Upper lobe of left lung (tissue), 6 donors: ENCODE data around the gene HEXB. TPM values are rescaled to one million over a fixed set of nuclear protein-coding genes. Genes with fewer than 3 reads are reported as not detected.

Experiments
- ATAC-seq, 2 donors: fragments of 200-7000 bp; cut with Tn5 transposase; one replicate each; pipeline ENCODE4 v1.9.1; 2022; ENCODE audit warnings: mild to moderate bottlenecking in 2 of 2, moderate library complexity in 2 of 2; ENCODE audit not compliant: low FRiP score in 2 of 2
- DNase-seq, 2 donors: peaks; one replicate each; pipeline ENCODE4 v3.0.0-alpha.2; 2019 to 2020
- H3K27ac ChIP-seq, 4 donors: fragments of 200-600 bp; sonication (generic); one replicate each; pipeline ENCODE4 v1.5.1; 2016 to 2019
- H3K27me3 ChIP-seq, 4 donors: fragments of 200-600 bp; sonication (generic); one replicate each; pipeline ENCODE4 v1.5.1; 2017 to 2019
- H3K36me3 ChIP-seq, 4 donors: fragments of 200-600 bp; sonication (generic); one replicate each; pipeline ENCODE4 v1.5.1; 2016 to 2019
- H3K4me1 ChIP-seq, 4 donors: fragments of 200-600 bp; sonication (generic); one replicate each; pipeline ENCODE4 v1.5.1; 2018 to 2019
- H3K4me3 ChIP-seq, 4 donors: fragments of 200-600 bp; sonication (generic); one replicate each; pipeline ENCODE4 v1.5.1; 2017 to 2019; ENCODE audit warnings: mild to moderate bottlenecking in 2 of 4, moderate library complexity in 1 of 4
- H3K9me3 ChIP-seq, 4 donors: fragments of 200-600 bp; sonication (generic); one replicate each; pipeline ENCODE4 v1.5.1; 2018 to 2019
- CTCF ChIP-seq, 6 experiments: fragments of 450-650 bp in 4 of 6; fragments of 200-600 bp in 2 of 6; sonication (generic) in 2 of 6; IDR thresholded peaks; one replicate each; pipeline ENCODE4 v1.5.1; 2016 to 2019; ENCODE audit warnings: antibody characterized with exemption in 6 of 6
- EP300 ChIP-seq, 4 donors: sonication (generic); formaldehyde crosslinking; IDR thresholded peaks; one replicate each; pipeline ENCODE4 v1.5.1; 2017; ENCODE audit warnings: antibody characterized with exemption in 4 of 4, control low read depth in 2 of 4
- POLR2A ChIP-seq, 4 donors: fragments of 450-650 bp; IDR thresholded peaks; one replicate each; pipeline ENCODE4 v1.5.1; 2016 to 2017; ENCODE audit warnings: antibody characterized with exemption in 4 of 4, mild to moderate bottlenecking in 2 of 4
- POLR2AphosphoS5 ChIP-seq, 2 donors: sonication (generic); formaldehyde crosslinking; IDR thresholded peaks; one replicate each; pipeline ENCODE4 v1.5.1; 2017; ENCODE audit warnings: antibody characterized with exemption in 2 of 2
- WGBS, 2 donors: methylation state at CpG; one replicate each; pipeline ENCODE4 v1.1.5; 2017 to 2018; 5-methylcytosine and 5-hydroxymethylcytosine counted together
- total RNA-seq, 6 donors: library from RNA; depleted of rRNA in 4 of 6; stranded (reverse); fragments of >200 nt in 4 of 6; gene quantifications; one replicate each; pipeline versions ENCODE4 v1.1.0 to v1.2.1, GENCODE V29; 2016 to 2021
- donor health status: DM: no; HTN: no; CAD: no; lungs with moderate emphysema.
- donor health status: DM: no; HTN: yes; CAD: no; lungs with severe emphysema.

Gene HEXB
- total RNA-seq, 6 donors from 2014 or later = 128 to 293 (median 184) TPM

GRCh38 chr5:74761241-74761640 lies 76.2 kb downstream of the HEXB start:
- Histone ChIP-seq H3K9me3 (no peaks in the 10 kb centered on the region), H3K27ac (no peak overlapping the region), H3K36me3 (peaks cover 5 to 54% (median 21%) of the 10 kb centered on the region in 4 donors), H3K4me1 (peaks cover 14 to 17% (median 15%) of the 10 kb centered on the region in 4 donors), H3K4me3 (no peak overlapping the region), H3K27me3 (no peaks in the 10 kb centered on the region)
- ATAC-seq = no peak
- TF ChIP-seq CTCF (IDR thresholded peaks at IDR 0.05) (no peak), POLR2A (IDR thresholded peaks at IDR 0.05) (no peak), EP300 (IDR thresholded peaks at IDR 0.05) (no peak)
- 83 to 89% methylated on average over 1 of the region's 1 CpG for WGBS, 2 donors
- no peak for DNase-seq

DNA sequence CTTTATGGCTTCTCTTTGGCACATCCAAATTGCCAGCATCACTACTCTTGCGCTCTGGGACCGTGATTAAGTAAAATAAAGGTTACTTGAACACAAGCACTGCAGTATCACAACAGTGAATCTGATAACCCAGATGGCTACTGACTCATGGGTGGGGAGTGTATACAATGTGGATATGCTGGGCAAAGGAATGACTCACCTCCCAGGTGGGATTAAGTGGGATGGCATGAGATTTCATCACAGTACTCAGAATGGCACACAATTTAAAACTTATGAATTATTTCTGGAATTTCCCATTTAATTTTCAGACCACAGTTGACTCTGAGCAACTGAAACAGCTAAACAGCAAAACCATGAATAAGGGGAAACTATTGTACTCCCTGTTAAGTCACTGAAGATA lies 77.6 kb downstream of the HEXB start:
- TF ChIP-seq EP300 (IDR thresholded peaks at IDR 0.05) = no peak
- no peak for TF ChIP-seq POLR2AphosphoS5 (IDR thresholded peaks at IDR 0.05)
- TF ChIP-seq CTCF (IDR thresholded peaks at IDR 0.05) = no peak
- TF ChIP-seq POLR2A (IDR thresholded peaks at IDR 0.05) = no peak
- DNase-seq (no peak), ATAC-seq (no peak)
- WGBS, 2 donors = 97 to 98% methylated on average over 2 of the region's 2 CpGs
- Histone ChIP-seq H3K27me3 (no peaks in the 10 kb centered on the region), H3K4me1 (peaks cover 14 to 18% (median 16%) of the 10 kb centered on the region in 4 donors), H3K27ac (no peak overlapping the region), H3K36me3 (peaks cover 5 to 41% (median 14%) of the 10 kb centered on the region in 4 donors), H3K9me3 (no peaks in the 10 kb centered on the region), H3K4me3 (no peak overlapping the region)

DNA sequence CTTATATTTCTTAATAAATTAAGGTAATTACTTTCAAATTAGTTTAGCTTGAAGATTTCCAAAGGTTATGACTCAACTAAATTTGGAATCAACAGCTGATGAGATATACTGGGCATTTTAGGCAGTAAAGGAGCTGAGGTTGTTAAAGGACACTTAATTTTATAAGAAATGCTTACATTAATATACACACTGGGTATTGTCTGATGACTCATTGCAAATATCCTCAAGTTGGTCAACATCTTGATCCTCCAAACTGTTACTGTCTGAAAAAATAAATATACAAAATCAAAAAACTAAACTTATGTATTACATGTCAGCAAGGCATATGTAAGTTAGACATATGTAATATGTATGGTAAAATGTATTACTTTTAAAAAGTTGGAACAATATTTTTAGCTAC lies 78.5 kb downstream of the HEXB start:
- ATAC-seq = no peak
- peaks cover 3 to 33% (median 9%) of the 10 kb centered on the region in 4 donors for H3K36me3 ChIP-seq
- no peaks in the 10 kb centered on the region for H3K9me3 ChIP-seq
- no peak overlapping the region for H3K27ac ChIP-seq
- TF ChIP-seq POLR2AphosphoS5 (IDR thresholded peaks at IDR 0.05) (no peak), EP300 (IDR thresholded peaks at IDR 0.05) (no peak), CTCF (IDR thresholded peaks at IDR 0.05) (no peak), POLR2A (IDR thresholded peaks at IDR 0.05) (no peak)
- no peaks in the 10 kb centered on the region for H3K27me3 ChIP-seq
- DNase-seq = no peak
- no peak overlapping the region for H3K4me3 ChIP-seq
- H3K4me1 ChIP-seq = peaks cover 21 to 27% (median 25%) of the 10 kb centered on the region in 4 donors

DNA sequence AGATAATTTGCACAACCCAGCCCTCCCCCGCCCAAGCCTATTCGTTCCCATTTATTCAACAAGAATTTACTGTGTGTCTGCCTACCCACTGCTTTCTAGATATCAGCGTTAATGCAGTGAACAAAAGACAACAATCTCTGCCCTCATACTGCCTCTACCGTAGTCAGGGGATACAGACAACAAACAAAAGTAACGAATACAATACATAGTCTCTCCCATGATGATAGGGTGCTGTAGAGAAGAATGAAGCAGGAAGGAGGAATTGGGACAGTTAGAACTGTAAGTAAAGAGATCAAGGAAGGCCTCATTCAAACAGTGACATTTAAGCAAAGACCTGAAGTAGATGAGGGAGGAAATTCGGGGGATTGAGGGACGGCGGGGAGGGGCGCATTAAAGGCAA lies 80.2 kb downstream of the HEXB start:
- no peak overlapping the region for H3K4me3 ChIP-seq
- DNase-seq = no peak
- H3K36me3 ChIP-seq = peaks cover 0 to 29% (median 15%) of the 10 kb centered on the region in 4 donors
- WGBS, 2 donors = 74 to 79% methylated on average over 9 of the region's 9 CpGs
- H3K9me3 ChIP-seq = no peaks in the 10 kb centered on the region
- H3K4me1 ChIP-seq = peaks cover 21 to 27% (median 25%) of the 10 kb centered on the region in 4 donors
- no peaks in the 10 kb centered on the region for H3K27me3 ChIP-seq
- H3K27ac ChIP-seq = no peak overlapping the region
- TF ChIP-seq EP300 (IDR thresholded peaks at IDR 0.05) (no peak), CTCF (IDR thresholded peaks at IDR 0.05) (no peak), POLR2A (IDR thresholded peaks at IDR 0.05) (no peak), POLR2AphosphoS5 (IDR thresholded peaks at IDR 0.05) (no peak)
- no peak for ATAC-seq

GRCh38 chr5:74765929-74766328 lies 80.9 kb downstream of the HEXB start:
- H3K4me3 ChIP-seq = peak overlapping the region; percentile 73 to 99 (median 95)
- no peaks in the 10 kb centered on the region for H3K27me3 ChIP-seq
- H3K4me1 ChIP-seq = peaks cover 21 to 27% (median 25%) of the 10 kb centered on the region in 4 donors
- DNase-seq = peak in 1 of 2 donors; percentile 46
- H3K36me3 ChIP-seq = peaks cover 0 to 31% (median 18%) of the 10 kb centered on the region in 4 donors
- no peaks in the 10 kb centered on the region for H3K9me3 ChIP-seq
- 67 to 72% methylated on average over 27 of the region's 27 CpGs for WGBS, 2 donors
- peak overlapping the region in 1 of 4 donors; percentile 88 for H3K27ac ChIP-seq
- ATAC-seq = no peak
- no peak for TF ChIP-seq POLR2AphosphoS5 (IDR thresholded peaks at IDR 0.05)
- no peak for TF ChIP-seq CTCF (IDR thresholded peaks at IDR 0.05)
- no peak for TF ChIP-seq EP300 (IDR thresholded peaks at IDR 0.05)
- TF ChIP-seq POLR2A (IDR thresholded peaks at IDR 0.05) = no peak
